ENCODE measurements around the gene ACOXL. TPM values are rescaled to one million over a fixed set of nuclear protein-coding genes. Genes with fewer than 3 reads are reported as not detected.

The ACOXL gene
- polyA plus RNA-seq, 4 donors: 0.45 to 0.93 (median 0.73) TPM

DNA sequence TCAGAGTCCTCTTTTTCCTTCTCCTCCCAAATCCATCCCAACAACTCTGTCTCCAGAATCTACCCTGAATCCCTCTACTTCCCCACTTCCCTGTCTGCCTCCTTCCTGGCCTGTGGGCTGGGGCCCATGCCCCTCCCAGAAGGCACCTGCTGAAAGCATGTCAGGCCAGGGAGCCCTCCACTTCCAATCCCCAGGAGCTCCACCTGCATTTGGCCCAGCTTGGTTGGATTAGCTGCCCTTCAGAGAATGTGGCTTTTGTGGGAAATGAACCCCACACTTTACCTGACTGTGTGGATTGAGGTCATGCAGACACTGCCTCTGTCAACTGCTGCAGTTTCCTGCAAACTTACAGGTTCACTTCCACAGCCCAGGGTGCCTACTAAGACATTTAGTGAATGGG is 58.5 kb downstream of the ACOXL start:
- DNase-seq (ENCODE audit: low read depth in 4 of 4, low spot score in 3 of 4): no peak

DNA sequence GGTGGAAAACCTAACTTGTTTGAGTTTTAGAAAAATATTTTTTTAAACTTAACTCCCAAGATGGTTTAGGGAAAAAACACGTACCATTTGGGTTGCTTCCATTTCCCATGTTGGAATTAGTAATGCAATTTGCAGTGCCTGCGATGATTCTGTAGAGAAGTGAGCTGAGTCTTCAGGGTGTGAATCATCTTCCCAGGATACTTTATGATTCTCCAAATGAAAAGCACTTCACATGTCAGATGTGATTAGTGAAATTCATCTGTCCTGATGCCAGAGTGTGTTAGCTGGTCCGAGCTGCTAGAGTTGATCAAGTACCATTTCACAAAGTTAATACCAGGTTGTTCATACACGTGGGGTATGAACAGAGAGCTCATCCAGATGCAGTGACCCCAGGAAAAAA is 59.1 kb downstream of the ACOXL start:
- no peak for DNase-seq (ENCODE audit: low read depth in 4 of 4, low spot score in 3 of 4)

DNA sequence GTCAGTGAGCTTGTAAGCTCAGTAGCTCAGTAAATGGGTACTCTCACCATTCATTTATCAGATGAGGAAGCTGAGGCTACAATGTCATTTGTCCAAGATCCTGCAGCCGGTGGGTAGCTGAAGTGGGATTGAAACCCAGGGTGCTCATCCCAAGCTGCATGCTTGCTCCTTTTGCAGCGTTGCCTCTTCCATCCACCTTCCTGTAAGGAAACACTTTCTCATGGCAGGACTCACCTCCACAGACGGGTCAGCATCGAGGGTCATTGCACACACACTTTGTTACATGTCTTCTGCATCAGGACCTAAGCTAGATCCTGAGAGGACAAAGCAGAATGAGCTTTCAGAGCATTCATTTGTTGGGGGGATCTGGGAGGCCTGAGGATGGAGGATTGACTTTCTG is 60.7 kb downstream of the ACOXL start:
- DNase-seq (ENCODE audit: low read depth in 4 of 4, low spot score in 3 of 4): no peak

DNA sequence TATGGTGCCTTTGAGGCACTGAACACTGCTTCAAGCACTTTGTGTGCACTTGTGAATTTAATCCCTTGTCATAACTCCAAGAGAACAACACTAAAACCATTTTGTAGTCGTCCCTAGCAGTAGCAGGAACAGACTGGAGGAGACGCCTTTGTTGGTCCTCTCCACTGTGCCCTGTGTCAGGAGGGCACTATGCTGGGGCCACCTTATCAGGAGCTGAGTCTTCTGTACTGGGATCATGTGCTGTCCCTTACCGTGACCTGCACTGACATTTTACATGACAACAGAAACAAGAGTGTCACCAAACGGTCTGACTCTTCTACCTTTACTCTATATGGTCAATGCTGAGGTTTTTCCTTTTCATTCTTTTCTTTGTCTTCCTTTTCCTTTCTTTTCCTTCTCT is 62.0 kb downstream of the ACOXL start:
- no peak for DNase-seq (ENCODE audit: low read depth in 4 of 4, low spot score in 3 of 4)

DNA sequence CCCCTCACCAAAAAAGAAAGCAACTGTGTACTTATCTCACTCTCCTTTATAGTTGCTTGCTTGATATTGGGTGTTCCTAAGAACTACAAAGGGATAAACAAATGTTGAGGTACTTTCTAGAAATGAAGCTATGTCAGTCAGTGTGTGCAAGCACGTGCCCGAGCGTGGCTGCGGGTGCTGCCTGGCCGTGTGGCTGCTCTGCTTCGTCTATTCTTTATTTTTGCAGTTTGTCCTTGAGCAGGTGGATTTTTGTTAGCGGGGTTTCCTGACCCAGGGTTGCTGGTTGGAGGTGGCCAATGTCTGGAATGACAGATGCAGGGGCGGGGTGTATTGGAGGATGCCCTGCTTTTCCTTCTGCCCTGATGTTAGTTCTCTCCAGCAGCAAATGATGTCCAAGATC is 62.6 kb downstream of the ACOXL start:
- no peak for DNase-seq (ENCODE audit: low read depth in 4 of 4, low spot score in 3 of 4)

DNA sequence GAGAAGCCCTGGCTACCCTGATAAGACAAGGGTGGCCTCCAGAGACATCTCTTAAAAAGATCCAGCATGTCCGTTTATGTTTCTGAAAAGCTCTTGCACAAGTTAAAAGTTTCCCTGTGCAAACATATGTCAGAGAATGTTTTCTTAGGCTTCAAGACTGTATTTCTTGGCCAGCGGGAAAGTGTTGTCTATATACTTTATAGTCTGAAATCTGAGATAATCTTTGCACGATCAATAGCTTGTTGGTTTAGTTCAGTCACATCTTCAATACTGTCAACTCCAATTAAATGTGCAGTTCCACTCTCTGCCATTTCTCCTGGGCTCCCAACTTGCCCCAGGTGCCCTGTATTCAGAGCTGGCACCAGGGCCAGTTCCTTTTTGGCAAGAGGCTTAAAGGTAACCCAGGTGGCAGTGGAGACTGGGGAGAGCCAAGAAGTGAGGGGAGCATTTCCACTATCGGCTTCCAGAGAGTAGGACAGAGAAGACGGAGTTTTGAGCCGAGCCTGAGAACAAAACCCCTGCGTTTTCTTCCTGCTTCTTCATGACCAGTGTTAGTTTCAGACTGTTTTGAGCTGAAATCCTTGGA is 64.4 kb downstream of the ACOXL start:
- no peak for DNase-seq (ENCODE audit: low read depth in 4 of 4, low spot score in 3 of 4)

DNA sequence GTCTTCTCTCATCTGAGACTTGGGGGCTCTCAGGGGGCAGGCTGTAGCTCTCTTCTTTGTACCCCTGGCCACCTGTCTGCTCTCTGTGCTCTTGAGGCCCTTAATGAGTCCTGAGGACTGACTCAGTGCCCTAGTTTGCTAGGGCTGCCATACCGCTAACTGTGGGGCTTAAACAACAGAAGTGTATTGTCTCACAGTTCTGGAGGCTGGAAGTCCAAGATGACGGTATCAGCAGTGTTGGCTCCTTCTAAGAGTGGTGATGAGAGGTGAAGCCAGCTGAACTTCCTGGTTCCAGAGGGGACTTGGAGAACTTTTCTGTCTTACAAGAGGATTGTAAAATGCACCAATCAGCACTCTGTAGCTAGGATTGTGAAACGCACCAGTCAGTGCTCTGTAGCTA is 67.0 kb downstream of the ACOXL start:
- DNase-seq (ENCODE audit: low read depth in 4 of 4, low spot score in 3 of 4): no peak

DNA sequence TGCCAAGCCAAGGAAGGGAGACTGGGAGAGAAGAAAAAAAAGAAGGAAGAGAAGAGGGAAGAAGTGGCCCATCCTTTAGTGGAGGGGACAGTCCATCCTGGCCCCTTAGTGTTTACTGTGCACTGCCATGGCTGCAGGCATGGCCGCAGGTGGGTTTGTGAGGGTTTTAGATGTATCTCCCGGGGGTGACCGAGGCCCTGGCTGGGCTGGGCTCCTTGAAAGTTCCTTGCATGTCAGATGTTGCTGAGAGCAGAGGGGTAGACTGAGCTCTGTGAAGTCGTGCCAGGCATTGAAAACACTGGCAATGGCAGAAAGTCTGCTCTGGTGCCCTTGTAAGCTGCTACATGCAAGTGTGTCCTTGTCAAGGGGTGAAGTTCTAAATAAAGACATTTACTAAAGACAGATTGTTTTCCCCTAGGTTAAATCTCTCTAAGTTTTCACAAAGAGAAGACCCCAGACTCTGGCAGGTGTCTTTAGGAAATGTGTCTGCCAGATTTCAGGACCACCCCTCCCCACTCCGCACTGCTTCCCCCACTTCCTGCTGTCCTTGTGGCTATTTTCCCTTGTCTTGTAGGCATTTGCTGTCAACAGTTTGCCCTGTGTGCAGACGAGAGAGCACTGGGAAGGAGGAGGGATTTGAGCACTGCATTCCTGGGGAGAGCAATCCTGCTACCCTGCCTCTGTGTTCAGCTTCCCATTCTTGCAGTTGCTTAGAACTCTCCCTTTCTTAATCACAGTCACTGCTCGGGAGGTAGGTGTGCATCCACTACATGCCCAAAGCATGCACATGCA is 68.4 kb downstream of the ACOXL start:
- DNase-seq (ENCODE audit: low read depth in 4 of 4, low spot score in 3 of 4): no peak

DNA sequence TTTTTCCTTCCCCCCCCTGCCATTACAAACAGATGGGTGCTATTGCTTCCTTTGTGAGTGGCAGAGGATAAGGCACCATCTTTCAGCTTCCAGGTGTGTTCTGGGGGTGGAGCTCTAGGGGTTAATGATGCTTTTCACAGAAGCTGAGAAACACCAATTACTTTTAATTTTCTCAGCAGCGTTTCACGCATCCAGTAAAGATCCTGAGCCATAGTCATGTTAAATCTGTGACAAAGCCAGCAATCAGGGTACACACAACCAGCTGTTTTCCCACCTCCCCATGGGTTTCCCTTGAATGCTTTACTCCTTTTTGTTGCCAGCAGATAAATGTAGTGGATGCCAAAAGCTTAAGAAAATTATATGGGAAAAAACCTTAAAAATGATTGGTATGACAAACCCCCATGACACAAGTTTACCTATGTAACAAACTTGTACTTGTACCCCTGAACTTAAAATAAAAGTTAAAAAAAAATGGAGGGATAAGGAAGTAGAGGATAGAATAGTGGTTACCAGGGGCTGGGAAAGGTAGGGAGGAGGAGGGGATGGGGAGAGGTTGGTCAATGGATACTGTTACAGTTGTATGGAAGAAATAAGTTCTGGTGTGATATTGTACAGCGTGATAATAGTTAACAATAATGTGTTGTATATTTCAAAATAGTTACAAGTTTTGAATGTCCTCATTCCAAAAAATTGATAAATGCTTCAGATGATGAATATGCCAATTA is 70.0 kb downstream of the ACOXL start:
- no peak for DNase-seq (ENCODE audit: low read depth in 4 of 4, low spot score in 3 of 4)

DNA sequence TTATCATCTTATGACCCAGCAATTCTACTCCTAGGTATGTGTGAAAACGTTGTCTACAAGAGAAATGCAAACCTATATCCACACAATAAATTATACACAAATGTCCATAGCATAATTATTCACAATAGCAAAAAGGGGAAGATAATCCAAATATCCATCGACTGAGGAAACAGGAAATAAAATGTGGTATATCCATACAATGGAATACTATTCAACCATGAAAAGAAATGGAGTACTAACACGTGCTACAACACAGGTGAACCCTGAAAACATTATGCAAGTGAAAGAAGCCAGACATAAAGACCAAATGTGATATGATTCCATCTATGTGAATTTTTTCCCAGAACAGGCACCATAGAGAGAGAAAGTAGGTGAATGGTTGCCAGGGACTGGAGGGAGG is 72.1 kb downstream of the ACOXL start:
- no peak for DNase-seq (ENCODE audit: low read depth in 4 of 4, low spot score in 3 of 4)

DNA sequence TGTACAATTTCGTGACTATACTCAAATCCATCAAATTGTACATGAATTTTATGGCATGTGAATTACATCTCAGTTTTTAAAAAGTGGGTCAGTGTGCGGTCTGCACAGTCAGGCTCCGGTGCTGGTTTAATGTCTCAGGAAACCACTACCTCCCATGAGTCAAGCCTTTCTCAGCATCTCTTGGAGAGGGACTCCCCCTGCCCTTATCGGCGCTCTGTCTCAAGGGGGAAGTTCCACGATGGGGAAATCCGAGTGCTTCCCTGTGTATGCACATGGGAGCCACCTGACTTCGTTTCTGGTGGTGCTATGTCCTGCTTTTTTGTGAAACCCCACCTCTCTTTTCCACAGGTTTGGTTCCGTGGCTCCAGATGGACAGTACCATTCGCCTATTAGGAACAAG is 72.5 kb downstream of the ACOXL start:
- no peak for DNase-seq (ENCODE audit: low read depth in 4 of 4, low spot score in 3 of 4)

DNA sequence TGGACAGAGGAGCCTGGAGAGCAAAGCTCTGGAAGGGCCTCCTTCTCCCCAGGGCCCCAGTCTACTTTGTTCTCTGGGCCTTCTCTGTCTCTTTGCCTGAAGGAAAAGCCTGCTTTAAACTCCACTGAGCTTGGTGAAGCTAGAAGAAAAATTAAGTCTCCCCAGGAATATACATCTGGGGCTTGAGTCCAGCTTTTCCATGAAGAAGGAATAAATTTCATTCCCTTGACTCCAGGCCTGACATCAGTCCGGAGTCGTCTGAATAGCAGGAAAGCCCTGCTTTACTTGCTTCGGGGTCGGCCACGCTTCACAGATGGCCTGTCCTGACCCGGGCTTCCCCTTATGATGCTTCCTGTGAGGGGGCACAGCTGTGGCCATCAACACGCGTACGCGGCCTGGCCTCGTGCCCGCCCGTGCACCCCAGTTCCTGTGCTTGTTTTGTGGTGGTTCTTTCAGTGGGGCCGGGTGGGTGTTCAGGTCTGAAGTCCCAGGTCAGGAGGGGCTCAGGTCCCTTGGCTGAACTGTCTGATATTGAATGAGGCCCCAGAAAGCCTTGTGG is 73.6 kb downstream of the ACOXL start:
- DNase-seq (ENCODE audit: low read depth in 4 of 4, low spot score in 3 of 4): no peak

DNA sequence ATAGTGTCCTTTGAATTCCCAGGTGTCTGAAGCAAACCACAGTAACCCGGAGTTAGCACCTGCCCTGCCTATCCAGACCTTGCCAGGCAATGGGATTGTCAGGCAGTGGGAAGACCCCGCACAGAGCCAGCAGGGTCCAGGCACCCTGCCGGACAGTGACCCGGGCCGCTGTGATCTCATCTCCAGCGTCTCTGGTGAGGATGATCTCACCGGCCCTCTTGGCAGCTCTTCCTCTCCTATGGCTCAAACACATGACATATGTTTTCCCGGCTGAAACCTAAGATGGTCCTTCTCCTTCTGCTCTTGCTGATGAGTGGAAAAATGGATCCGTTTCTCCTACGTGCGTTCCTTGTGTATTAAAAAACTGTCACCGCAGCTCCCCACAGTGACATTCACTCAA is 75.1 kb downstream of the ACOXL start:
- no peak for DNase-seq (ENCODE audit: low read depth in 4 of 4, low spot score in 3 of 4)

DNA sequence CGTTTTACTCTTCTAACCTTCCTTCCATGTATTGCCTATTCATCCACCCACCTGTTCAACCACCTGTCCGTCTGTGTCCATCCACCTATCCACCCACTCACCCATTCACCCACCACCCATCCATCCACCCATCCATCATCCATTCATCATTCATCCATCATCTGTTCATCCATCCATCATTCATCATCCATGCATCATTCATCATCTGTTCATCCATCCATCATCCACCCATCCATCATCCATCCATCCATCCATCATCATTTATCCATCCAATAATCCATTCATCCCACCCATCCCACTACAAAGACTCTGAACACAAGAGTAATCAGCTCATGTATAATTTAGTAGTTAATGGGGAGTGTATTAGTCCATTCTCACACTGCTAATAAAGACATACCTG is 78.0 kb downstream of the ACOXL start:
- DNase-seq (ENCODE audit: low read depth in 4 of 4, low spot score in 3 of 4): no peak

DNA sequence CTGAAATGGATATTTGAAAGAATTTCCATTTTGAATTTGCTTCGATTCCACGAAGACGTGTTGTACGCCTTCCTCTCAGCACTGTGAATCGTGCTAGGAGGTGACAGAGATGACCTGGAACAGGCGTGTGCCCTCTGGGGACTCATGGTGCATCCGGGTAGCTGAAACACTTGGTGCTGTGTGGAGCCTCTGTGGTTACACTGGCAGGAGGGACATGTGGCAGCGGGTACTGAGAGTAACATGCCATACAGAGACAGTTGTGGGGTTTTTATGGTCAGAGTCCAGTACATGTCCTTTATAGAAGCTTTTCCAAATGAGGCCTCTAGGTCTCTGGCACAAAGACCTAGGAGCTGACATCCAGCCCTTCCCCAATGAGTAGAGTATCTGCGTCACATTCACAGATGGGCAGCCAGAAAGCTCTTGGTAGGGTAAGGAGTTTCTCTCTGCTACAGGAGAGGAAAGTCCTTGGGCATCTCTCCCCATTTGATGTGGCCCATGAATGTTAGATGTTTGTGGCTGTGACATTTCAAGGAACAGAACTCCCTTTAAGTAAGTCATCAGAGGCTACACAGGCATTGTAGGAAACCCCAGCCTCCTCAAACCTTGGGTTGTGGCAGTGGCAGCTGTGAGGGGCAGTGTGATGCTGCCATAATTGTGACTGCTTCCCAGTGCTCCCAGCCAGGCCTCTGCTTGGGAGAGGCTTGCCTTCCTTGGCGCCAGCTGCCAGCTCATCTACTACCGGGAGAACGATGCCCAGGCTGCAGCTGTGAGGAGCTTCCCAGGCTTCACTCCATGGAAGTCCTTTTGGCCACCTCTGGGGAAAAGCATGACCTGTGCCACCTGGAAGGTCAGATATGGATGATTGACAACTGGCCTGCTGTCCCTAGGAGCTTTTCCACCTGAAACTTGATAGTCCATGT is 80.6 kb downstream of the ACOXL start:
- no peak for DNase-seq (ENCODE audit: low read depth in 4 of 4, low spot score in 3 of 4)

DNA sequence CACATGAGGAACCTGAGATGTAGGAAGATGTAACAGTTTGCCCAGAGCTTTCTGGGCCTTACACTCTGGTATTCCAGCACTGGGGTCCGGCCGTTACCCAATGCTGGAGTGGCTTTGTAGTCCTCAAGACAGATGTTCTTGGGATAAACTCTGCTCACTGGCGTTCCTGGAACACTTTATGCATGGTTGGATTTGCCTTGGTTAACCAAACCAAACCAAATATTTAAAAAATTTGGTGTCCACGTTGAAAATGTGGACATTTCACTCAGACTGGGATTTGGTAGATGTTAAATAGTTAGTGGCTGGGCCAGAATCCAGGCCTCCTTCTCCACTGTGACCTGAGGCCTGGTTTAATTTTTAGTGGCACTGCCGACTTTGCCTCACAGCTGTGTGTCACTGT is 81.5 kb downstream of the ACOXL start:
- DNase-seq (ENCODE audit: low read depth in 4 of 4, low spot score in 3 of 4): no peak

DNA sequence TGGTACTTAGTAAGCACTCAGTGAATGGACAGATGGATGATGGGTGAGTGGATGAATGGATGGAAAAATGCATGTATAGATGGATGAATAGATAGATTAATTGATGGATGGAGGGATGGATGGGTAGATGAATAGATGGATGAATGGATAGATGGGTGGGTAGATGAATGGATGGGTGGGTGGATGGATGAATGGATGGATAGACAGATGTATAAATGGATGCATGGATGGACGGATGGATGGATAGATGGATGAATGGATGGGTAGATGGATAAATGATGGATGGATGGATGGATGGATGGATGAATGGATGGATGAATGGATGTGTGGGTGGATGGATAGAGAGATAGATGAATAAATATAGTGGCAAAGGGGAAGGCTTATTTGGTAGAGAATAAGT is 83.6 kb downstream of the ACOXL start:
- DNase-seq (ENCODE audit: low read depth in 4 of 4, low spot score in 3 of 4): no peak

DNA sequence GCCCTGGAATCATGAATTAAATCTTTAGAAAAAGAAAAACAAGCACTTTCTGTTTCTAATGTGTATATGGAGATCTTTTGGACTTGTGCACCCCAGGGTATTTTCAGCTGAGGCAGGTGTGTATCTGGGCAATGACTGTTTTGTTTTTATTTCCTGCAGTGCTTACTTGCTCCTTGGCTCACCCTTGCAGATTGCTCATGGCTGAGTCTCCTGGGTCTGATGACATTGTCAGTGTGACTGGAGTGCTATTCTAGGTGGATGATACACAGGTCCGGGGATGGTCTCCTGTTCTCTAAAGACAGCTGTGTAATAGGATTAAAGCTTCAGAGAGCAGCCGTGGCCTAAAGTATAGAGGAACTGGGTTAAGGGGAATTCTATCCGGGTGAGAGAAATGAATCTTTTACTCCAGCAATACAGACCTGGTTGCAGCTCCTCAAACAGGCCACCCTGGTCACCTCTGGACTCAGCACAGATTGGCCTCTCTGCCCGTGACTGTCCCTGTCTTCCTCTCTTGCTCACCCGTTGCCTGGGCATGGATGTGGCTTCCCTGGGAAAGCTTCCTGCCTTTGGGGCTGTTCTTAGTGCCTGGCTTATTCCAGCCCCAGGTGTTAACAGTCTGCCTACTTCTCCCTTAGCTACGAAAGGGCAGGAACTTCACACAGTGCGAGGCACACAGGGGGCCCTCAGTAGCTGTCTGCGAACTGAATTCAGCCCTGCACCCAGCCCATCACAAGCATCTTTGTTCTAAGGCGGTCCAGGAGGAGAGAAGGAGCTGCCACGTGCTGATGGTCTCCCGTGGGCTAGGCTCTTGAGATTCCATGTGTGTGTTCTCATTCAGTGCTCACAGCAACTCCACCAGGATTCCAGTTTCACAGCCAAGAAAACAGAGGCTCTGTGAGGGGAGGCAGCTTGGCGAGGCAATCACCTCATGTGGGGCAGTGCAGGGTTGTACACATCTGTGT is 84.3 kb downstream of the ACOXL start:
- DNase-seq (ENCODE audit: low read depth in 4 of 4, low spot score in 3 of 4): no peak

DNA sequence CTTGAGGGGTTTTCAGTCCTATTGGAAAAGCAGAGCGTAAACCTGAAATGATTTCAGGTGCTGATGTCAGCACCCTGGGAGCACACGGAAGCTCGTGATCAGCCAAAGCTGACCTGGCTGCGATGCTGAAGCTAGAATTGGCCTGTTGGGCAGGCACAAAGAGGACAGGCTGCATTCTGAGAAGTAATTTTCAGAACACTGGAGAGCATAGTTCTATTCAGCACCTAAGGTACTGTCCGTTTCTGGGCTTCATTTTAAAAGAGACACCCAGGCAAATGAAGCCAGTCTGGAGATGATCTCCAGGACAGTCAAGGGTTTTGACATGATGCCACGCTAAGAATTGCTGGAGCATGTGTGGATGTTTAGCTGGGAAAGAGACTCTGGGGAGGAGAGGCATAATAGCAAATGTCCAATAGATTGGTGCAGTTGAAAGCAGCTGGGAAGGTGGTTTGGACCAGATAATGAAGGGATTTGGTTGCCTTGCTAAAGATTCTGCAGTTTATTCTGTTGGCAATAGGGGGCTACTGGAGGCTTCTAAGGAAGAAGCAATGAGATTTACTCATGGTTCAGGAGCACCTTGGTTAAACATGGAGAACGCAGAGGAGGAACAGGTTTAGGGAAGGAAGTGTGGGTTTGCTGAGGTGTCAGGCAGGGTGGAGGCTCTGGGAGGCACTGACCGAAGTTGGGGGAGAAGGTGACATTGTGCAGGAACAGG is 86.6 kb downstream of the ACOXL start:
- DNase-seq (ENCODE audit: low read depth in 4 of 4, low spot score in 3 of 4): no peak
